HEK293 (cell line): ENCODE results near the gene SPOCK3.

ENCODE experiments used
- CTCF ChIA-PET: fragments of 350-600 bp; formaldehyde crosslinking; extraction: SDS; loops from one replicate; lab custom pipeline; 2021; ENCODE audit warnings: antibody characterized with exemption; lab: Yijun Ruan, JAX
- POLR2A ChIA-PET: fragments of 300-600 bp; formaldehyde crosslinking; extraction: SDS; loops from one replicate; lab custom pipeline; 2020; ENCODE audit warnings: antibody characterized with exemption, inconsistent platforms; lab: Yijun Ruan, JAX
- H3K27ac ChIP-seq: fragments of 200-500 bp; sonication (Bioruptor generic); 2 replicates; pipeline ENCODE4 v1.5.1; 2014; ENCODE audit warnings: low read depth, low read length, control low read depth, inconsistent platforms; ENCODE audit errors: extremely low read depth
- H3K36me3 ChIP-seq, 2 experiments: fragments of 200-500 bp in 1 of 2; sonication (Bioruptor generic) in 1 of 2; 1 replicate in 1 of 2; 2 replicates in 1 of 2; pipeline ENCODE4 v1.5.1; 2014 to 2017; ENCODE audit warnings: inconsistent platforms in 2 of 2, low read length in 2 of 2; ENCODE audit not compliant: control insufficient read depth in 2 of 2, insufficient read depth in 1 of 2
- H3K4me1 ChIP-seq: fragments of 200-500 bp; sonication (Bioruptor generic); 2 replicates; pipeline ENCODE4 v1.5.1; 2014; ENCODE audit warnings: mild to moderate bottlenecking, low read length, inconsistent platforms; ENCODE audit not compliant: control insufficient read depth, insufficient read depth
- H3K4me3 ChIP-seq: 2 replicates; pipeline ENCODE4 v1.5.1; 2011; ENCODE audit warnings: low read depth, mild to moderate bottlenecking, control low read depth, low read length, moderate library complexity
- H3K9me3 ChIP-seq: fragments of 200-500 bp; sonication (Bioruptor generic); 2 replicates; pipeline ENCODE4 v1.5.1; 2014; ENCODE audit warnings: low read depth, low read length, inconsistent platforms; ENCODE audit not compliant: control insufficient read depth, insufficient read depth
- GLI4 ChIP-seq: fragments of 450-650 bp; formaldehyde crosslinking; IDR thresholded peaks from 2 replicates; pipeline ENCODE4 v1.5.1; 2016; ENCODE audit warnings: missing biosample characterization, missing genetic modification characterization
- GLIS2 ChIP-seq: fragments of 450-650 bp; formaldehyde crosslinking; IDR thresholded peaks from 2 replicates; pipeline ENCODE4 v1.5.1; 2016; ENCODE audit warnings: missing biosample characterization, missing genetic modification characterization
- KLF10 ChIP-seq: fragments of 450-650 bp; IDR thresholded peaks from 2 replicates; pipeline ENCODE4 v1.5.1; 2018; ENCODE audit warnings: missing biosample characterization, mild to moderate bottlenecking, missing genetic modification characterization
- KLF16 ChIP-seq: fragments of 450-650 bp; formaldehyde crosslinking; IDR thresholded peaks from 2 replicates; pipeline ENCODE4 v1.5.1; 2017; ENCODE audit warnings: missing biosample characterization, missing genetic modification characterization
- KLF17 ChIP-seq: fragments of 450-650 bp; formaldehyde crosslinking; IDR thresholded peaks from 2 replicates; pipeline ENCODE4 v1.5.1; 2016; ENCODE audit warnings: missing biosample characterization, missing genetic modification characterization
- KLF8 ChIP-seq: fragments of 450-650 bp; formaldehyde crosslinking; IDR thresholded peaks from 2 replicates; pipeline ENCODE4 v1.5.1; 2016; ENCODE audit warnings: missing biosample characterization, missing genetic modification characterization
- MYNN ChIP-seq: fragments of 450-650 bp; formaldehyde crosslinking; IDR thresholded peaks from 2 replicates; pipeline ENCODE4 v1.5.1; 2016; ENCODE audit warnings: missing biosample characterization, missing genetic modification characterization, borderline replicate concordance
- MZF1 ChIP-seq: fragments of 450-650 bp; formaldehyde crosslinking; IDR thresholded peaks from 2 replicates; pipeline ENCODE4 v1.5.1; 2017; ENCODE audit warnings: missing biosample characterization, missing genetic modification characterization, borderline replicate concordance
- OSR2 ChIP-seq: fragments of 450-650 bp; formaldehyde crosslinking; IDR thresholded peaks from 2 replicates; pipeline ENCODE4 v1.5.1; 2016; ENCODE audit warnings: missing biosample characterization, missing genetic modification characterization
- SCRT2 ChIP-seq: fragments of 450-650 bp; formaldehyde crosslinking; IDR thresholded peaks from 2 replicates; pipeline ENCODE4 v1.5.1; 2016; ENCODE audit warnings: missing biosample characterization, missing genetic modification characterization
- SP7 ChIP-seq: fragments of 450-650 bp; formaldehyde crosslinking; IDR thresholded peaks from 2 replicates; pipeline ENCODE4 v1.5.1; 2016; ENCODE audit warnings: missing biosample characterization, missing genetic modification characterization
- YY1 ChIP-seq: fragments of 450-650 bp; formaldehyde crosslinking; IDR thresholded peaks from 2 replicates; pipeline ENCODE4 v1.5.1; 2018; ENCODE audit warnings: missing biosample characterization, missing genetic modification characterization
- ZBTB48 ChIP-seq: fragments of 450-650 bp; formaldehyde crosslinking; IDR thresholded peaks from 2 replicates; pipeline ENCODE4 v1.5.1; 2016; ENCODE audit warnings: missing biosample characterization, missing genetic modification characterization
- ZBTB8A ChIP-seq: fragments of 450-650 bp; formaldehyde crosslinking; IDR thresholded peaks from 2 replicates; pipeline ENCODE4 v1.5.1; 2016; ENCODE audit warnings: missing biosample characterization, missing genetic modification characterization
- ZNF133 ChIP-seq: fragments of 450-650 bp; formaldehyde crosslinking; IDR thresholded peaks from 2 replicates; pipeline ENCODE4 v1.5.1; 2016; ENCODE audit warnings: missing biosample characterization, missing genetic modification characterization
- ZNF138 ChIP-seq: fragments of 450-650 bp; formaldehyde crosslinking; IDR thresholded peaks from 2 replicates; pipeline ENCODE4 v1.5.1; 2016; ENCODE audit warnings: missing biosample characterization, missing genetic modification characterization, borderline replicate concordance
- ZNF140 ChIP-seq: fragments of 450-650 bp; formaldehyde crosslinking; IDR thresholded peaks from 2 replicates; pipeline ENCODE4 v1.5.1; 2016; ENCODE audit warnings: missing biosample characterization, missing genetic modification characterization
- ZNF148 ChIP-seq: fragments of 450-650 bp; formaldehyde crosslinking; IDR thresholded peaks from 2 replicates; pipeline ENCODE4 v1.5.0; 2017; ENCODE audit warnings: missing biosample characterization, missing genetic modification characterization, borderline replicate concordance
- ZNF175 ChIP-seq: fragments of 450-650 bp; formaldehyde crosslinking; IDR thresholded peaks from 2 replicates; pipeline ENCODE4 v1.5.1; 2016; ENCODE audit warnings: missing biosample characterization, missing genetic modification characterization
- ZNF184 ChIP-seq: fragments of 450-650 bp; IDR thresholded peaks from 2 replicates; pipeline ENCODE4 v1.5.1; 2018; ENCODE audit warnings: missing biosample characterization, mild to moderate bottlenecking, missing genetic modification characterization
- ZNF223 ChIP-seq: fragments of 450-650 bp; formaldehyde crosslinking; IDR thresholded peaks from 2 replicates; pipeline ENCODE4 v1.5.1; 2016; ENCODE audit warnings: missing biosample characterization, missing genetic modification characterization
- ZNF324 ChIP-seq: fragments of 450-650 bp; formaldehyde crosslinking; IDR thresholded peaks from 2 replicates; pipeline ENCODE4 v1.5.1; 2016; ENCODE audit warnings: missing biosample characterization, missing genetic modification characterization
- ZNF350 ChIP-seq: fragments of 450-650 bp; formaldehyde crosslinking; IDR thresholded peaks from 2 replicates; pipeline ENCODE4 v1.5.0; 2017; ENCODE audit warnings: missing biosample characterization, mild to moderate bottlenecking, missing genetic modification characterization
- ZNF366 ChIP-seq: fragments of 450-650 bp; formaldehyde crosslinking; conservative IDR thresholded peaks from 2 replicates; pipeline ENCODE4 v1.5.1; 2016; ENCODE audit warnings: missing biosample characterization, missing genetic modification characterization
- ZNF416 ChIP-seq: fragments of 450-650 bp; formaldehyde crosslinking; IDR thresholded peaks from 2 replicates; pipeline ENCODE4 v1.5.1; 2016; ENCODE audit warnings: missing biosample characterization, missing genetic modification characterization
- ZNF548 ChIP-seq: fragments of 450-650 bp; formaldehyde crosslinking; IDR thresholded peaks from 2 replicates; pipeline ENCODE4 v1.5.1; 2016; ENCODE audit warnings: missing biosample characterization, missing genetic modification characterization
- ZNF558 ChIP-seq: fragments of 450-650 bp; formaldehyde crosslinking; IDR thresholded peaks from 2 replicates; pipeline ENCODE4 v1.5.1; 2016; ENCODE audit warnings: missing biosample characterization, missing genetic modification characterization
- ZNF561 ChIP-seq: fragments of 450-650 bp; IDR thresholded peaks from 2 replicates; pipeline ENCODE4 v1.5.1; 2018; ENCODE audit warnings: missing biosample characterization, missing genetic modification characterization, borderline replicate concordance
- ZNF670 ChIP-seq: fragments of 450-650 bp; formaldehyde crosslinking; IDR thresholded peaks from 2 replicates; pipeline ENCODE4 v1.5.1; 2016; ENCODE audit warnings: missing biosample characterization, missing genetic modification characterization, low read depth
- ZNF776 ChIP-seq: fragments of 450-650 bp; formaldehyde crosslinking; IDR thresholded peaks from 2 replicates; pipeline ENCODE4 v1.5.0; 2017; ENCODE audit warnings: missing biosample characterization, missing genetic modification characterization, borderline replicate concordance
- ZNF830 ChIP-seq: fragments of 450-650 bp; IDR thresholded peaks from 2 replicates; pipeline ENCODE4 v1.5.0; 2018; ENCODE audit warnings: missing biosample characterization, missing genetic modification characterization, low read depth, mild to moderate bottlenecking, moderate library complexity
- ZSCAN23 ChIP-seq: fragments of 450-650 bp; formaldehyde crosslinking; IDR thresholded peaks from 2 replicates; pipeline ENCODE4 v1.5.1; 2016; ENCODE audit warnings: missing biosample characterization, missing genetic modification characterization

SPOCK3 gene

DNA sequence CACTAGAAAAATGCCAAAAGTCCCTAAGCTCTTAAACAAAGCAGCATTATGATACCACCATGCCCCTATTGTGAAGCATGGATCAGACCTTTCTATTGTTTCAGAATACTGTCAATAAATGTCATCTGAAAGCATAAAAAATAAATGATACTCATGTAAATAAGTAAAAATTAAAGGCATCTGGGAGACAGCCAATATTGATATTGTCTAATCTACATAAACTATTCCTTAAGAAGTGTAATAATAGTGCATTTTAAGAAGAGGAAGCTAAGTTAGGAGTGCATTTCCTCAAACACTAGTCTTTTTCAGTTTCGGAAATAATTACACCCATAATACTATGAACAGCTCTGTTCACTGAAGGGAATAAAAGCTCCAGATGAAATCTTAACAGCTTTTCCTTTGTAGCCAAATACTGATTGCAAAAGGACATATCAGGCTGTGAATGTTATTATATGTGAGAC, 181.6 kb downstream of the SPOCK3 start (continued):
- no peak for TF ChIP-seq ZNF148 (tag by site-specific recombination)

- POLR2A ChIA-PET = no interaction called here
- TF ChIP-seq ZNF670 (tag by site-specific recombination) (no peak), ZBTB8A (tag by site-specific recombination) (no peak)
- Histone ChIP-seq H3K4me3 (no peak overlapping the region), H3K4me1 (no peaks in the 10 kb centered on the region), H3K27ac (no peak overlapping the region), H3K36me3 (no peaks in the 10 kb centered on the region), H3K9me3 (no peaks in the 10 kb centered on the region)
- CTCF ChIA-PET = no interaction called here
Observed at GRCh38 chr4:167049257-167049656, 185.0 kb downstream of the SPOCK3 start.

DNA sequence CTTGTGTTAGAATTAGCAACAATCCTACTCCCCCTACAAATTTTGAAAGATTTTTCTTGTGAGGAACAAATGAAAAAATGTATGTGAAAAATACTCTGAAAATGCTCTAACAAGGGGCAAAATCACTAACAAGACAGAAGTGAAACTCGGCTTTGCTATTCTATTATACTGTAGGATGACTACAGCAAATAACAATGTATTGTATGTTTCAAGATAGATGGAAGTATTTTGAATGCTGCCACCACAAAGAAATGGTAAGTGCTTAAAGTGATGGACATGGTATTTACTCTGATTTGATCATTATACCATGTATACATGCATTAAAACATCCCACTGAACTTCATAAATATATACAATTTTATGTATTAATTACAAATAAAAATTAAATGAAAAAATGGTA, 192.8 kb downstream of the SPOCK3 start:
- Histone ChIP-seq H3K4me1 (no peaks in the 10 kb centered on the region), H3K4me3 (no peak overlapping the region), H3K9me3 (no peaks in the 10 kb centered on the region), H3K36me3 (no peaks in the 10 kb centered on the region), H3K27ac (no peak overlapping the region)
- ChIA-PET CTCF (interaction anchor here (1.2 kb wide), 1 partner anchor 11 kb away, joined by 4 read pairs; no protein-coding TSS in a partner anchor), POLR2A (no interaction called here)
- TF ChIP-seq KLF8 (tag by site-specific recombination) (no peak), ZNF416 (tag by site-specific recombination) (no peak), ZNF324 (tag by site-specific recombination) (no peak), OSR2 (tag by site-specific recombination) (no peak), ZNF776 (tag by site-specific recombination) (no peak), GLI4 (tag by site-specific recombination) (no peak), ZNF138 (tag by site-specific recombination) (no peak), KLF16 (tag by site-specific recombination) (no peak), ZSCAN23 (tag by site-specific recombination) (no peak), SCRT2 (tag by site-specific recombination) (no peak), ZNF548 (tag by site-specific recombination) (no peak), ZNF175 (tag by site-specific recombination) (no peak), KLF17 (tag by site-specific recombination) (no peak)

- CTCF ChIA-PET = interaction anchor here (0.9 kb wide), 1 partner anchor 14 kb away, joined by 3 read pairs; no protein-coding TSS in a partner anchor
- POLR2A ChIA-PET = no interaction called here
- H3K4me3 ChIP-seq = no peak overlapping the region
- TF ChIP-seq GLIS2 (tag by site-specific recombination) (no peak), ZNF350 (no peak), ZNF133 (tag by site-specific recombination) (no peak), ZNF223 (tag by site-specific recombination) (no peak), ZNF561 (tag by site-specific recombination) (no peak), KLF10 (no peak), MZF1 (tag by site-specific recombination) (no peak), YY1 (tag by site-specific recombination) (no peak), MYNN (tag by site-specific recombination) (no peak), ZNF140 (tag by site-specific recombination) (no peak), ZNF830 (tag by site-specific recombination) (no peak), ZNF558 (no peak), ZNF184 (tag by site-specific recombination) (no peak), ZNF366 (tag by site-specific recombination) (no peak), ZBTB48 (tag by site-specific recombination) (no peak), SP7 (tag by site-specific recombination) (no peak)
Observed at GRCh38 chr4:167035390-167035789, 198.9 kb downstream of the SPOCK3 start.

More at GRCh38 chr4:167035390-167035789, 198.9 kb downstream of the SPOCK3 start:
- H3K4me1 ChIP-seq = no peaks in the 10 kb centered on the region
- no peaks in the 10 kb centered on the region for H3K36me3 ChIP-seq
- no peaks in the 10 kb centered on the region for H3K9me3 ChIP-seq
- no peak overlapping the region for H3K27ac ChIP-seq
